HG03108 (cell line): ENCODE data around the gene TFAP2A.

Experiments used
- ATAC-seq: cut with Tn5 transposase; IDR thresholded peaks from one replicate; pipeline ENCODE4 v1.9.1; 2021; ENCODE audit warnings: moderate library complexity; ENCODE audit not compliant: unreplicated experiment

Gene TFAP2A

GRCh38 chr6:10347561-10348327 is 67.1 kb downstream of the TFAP2A start:
- no peak for ATAC-seq
